Testis (tissue), 2 donors: ENCODE results near the gene KRTAP19-8.

Source experiments
- POLR2A ChIP-seq: fragments of 450-650 bp; IDR thresholded peaks from one replicate; pipeline ENCODE4 v1.6.1; 2017; ENCODE audit warnings: antibody characterized with exemption, mild to moderate bottlenecking, moderate library complexity
- TF ChIP-seq, protein P1 (sequence below), 3 experiments: fragments of 450-650 bp in 2 of 3; fragments of 200-600 bp in 1 of 3; sonication (generic) in 1 of 3; IDR thresholded peaks; one replicate each; pipeline ENCODE4 v1.5.1; 2016 to 2019; ENCODE audit warnings: antibody characterized with exemption in 3 of 3, mild to moderate bottlenecking in 2 of 3, moderate library complexity in 1 of 3

DNA sequence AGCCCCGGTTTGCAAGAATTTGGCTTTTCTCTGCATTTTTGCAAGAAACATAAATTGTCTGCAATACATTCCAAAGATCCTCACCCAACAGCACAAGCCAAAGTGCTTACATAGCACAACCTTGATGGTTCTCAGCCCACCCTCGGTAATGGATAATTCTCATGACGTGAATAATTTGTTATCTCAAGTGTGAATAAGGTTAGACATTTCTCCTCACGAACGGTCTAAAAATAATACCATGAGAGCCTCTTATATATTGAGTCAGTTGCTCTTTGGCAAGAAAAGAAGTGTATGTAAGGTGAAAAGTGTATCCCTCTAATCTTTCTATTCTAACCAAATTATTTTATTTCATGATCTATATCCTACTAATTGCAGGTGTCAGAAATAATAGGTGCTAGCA lies 33.3 kb downstream of the KRTAP19-8 start:
- TF ChIP-seq, protein P1, sequence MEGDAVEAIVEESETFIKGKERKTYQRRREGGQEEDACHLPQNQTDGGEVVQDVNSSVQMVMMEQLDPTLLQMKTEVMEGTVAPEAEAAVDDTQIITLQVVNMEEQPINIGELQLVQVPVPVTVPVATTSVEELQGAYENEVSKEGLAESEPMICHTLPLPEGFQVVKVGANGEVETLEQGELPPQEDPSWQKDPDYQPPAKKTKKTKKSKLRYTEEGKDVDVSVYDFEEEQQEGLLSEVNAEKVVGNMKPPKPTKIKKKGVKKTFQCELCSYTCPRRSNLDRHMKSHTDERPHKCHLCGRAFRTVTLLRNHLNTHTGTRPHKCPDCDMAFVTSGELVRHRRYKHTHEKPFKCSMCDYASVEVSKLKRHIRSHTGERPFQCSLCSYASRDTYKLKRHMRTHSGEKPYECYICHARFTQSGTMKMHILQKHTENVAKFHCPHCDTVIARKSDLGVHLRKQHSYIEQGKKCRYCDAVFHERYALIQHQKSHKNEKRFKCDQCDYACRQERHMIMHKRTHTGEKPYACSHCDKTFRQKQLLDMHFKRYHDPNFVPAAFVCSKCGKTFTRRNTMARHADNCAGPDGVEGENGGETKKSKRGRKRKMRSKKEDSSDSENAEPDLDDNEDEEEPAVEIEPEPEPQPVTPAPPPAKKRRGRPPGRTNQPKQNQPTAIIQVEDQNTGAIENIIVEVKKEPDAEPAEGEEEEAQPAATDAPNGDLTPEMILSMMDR (IDR thresholded peaks at IDR 0.05): no peak
- no peak for TF ChIP-seq POLR2A
